ENCODE measurements around the gene RAI1. TPM values are rescaled to one million over a fixed set of nuclear protein-coding genes. Genes with fewer than 3 reads are reported as not detected.

RAI1 gene
- total and polyA plus RNA-seq, 2 of the 13 experiments (the other 11 are each of a cell fraction or from before 2014, with no cell fraction given), result 3.4 to 5.2 TPM

DNA sequence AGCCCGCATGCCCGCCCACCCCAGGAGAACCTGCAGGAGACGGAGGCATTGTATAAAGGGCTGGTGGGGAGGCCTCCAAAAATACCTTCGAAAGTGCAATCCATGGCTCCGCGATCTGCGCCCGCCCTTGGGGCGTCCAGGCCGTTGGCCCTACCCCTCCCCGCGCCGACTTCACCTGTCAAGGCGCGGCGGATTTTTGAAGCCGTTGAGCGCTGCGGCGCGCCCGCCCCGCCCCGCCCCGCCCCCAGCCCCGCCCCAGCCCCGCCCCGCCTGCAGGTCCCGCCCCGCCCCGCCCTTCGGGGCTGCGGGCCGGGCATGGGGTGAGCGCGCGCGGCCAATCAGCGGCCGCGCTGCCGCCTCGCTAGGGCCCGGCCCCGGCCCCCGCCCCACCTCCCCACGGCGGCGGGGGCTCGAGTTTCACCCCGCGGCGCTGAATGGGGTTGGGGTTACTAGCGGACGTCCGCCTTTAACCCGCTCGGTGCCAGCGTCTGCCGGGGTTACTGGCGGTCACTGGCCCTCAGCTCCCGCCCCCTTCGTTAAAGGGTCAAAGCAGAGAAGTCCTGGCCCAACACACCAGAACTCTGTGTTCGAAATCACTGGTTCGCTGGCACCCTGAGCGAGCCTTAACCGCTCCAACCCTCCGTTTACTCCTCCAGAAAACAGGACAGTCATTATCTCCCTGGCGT lies 142.3 kb downstream of the RAI1 start (continued):
- no peak for TF ChIP-seq ZNF549 (CRISPR knock-in tag; IDR thresholded peaks at IDR 0.05)
- peak; percentile 36; the same call in 1 of the 2 replicates for TF ChIP-seq THAP11 (CRISPR knock-in tag; IDR thresholded peaks at IDR 0.05)
- TF ChIP-seq HOXA5 (CRISPR knock-in tag; IDR thresholded peaks at IDR 0.05), result 0 out of 2 replicates have a peak, but pooled peaks have one; percentile 34
- no peak for TF ChIP-seq MIER2 (CRISPR knock-in tag; IDR thresholded peaks at IDR 0.05)
- TF ChIP-seq NR2C2 (CRISPR knock-in tag; IDR thresholded peaks at IDR 0.05; ENCODE audit: borderline replicate concordance), result peak; percentile 48; the same call in 1 of the 2 replicates
- TF ChIP-seq NR1H2 (CRISPR knock-in tag; IDR thresholded peaks at IDR 0.05; ENCODE audit: borderline replicate concordance, low read depth), result peak; percentile 100
- peak; percentile 57 for TF ChIP-seq SRSF1 (optimal IDR thresholded peaks at IDR 0.05; ENCODE audit: low read depth, low read length)
- TF ChIP-seq ZNF609 (CRISPR knock-in tag; IDR thresholded peaks at IDR 0.05; ENCODE audit: borderline replicate concordance), result 0 out of 2 replicates have a peak, but pooled peaks have one; percentile 18
- 0 out of 2 replicates have a peak, but pooled peaks have one; percentile 31 for TF ChIP-seq ZNF747 (CRISPR knock-in tag; IDR thresholded peaks at IDR 0.05; ENCODE audit: borderline replicate concordance)
- TF ChIP-seq HNRNPL (IDR thresholded peaks at IDR 0.05; ENCODE audit: low read depth, low read length), result no peak
- peak; percentile 10; the same call in 1 of the 2 replicates for TF ChIP-seq HNF4G (IDR thresholded peaks at IDR 0.05; ENCODE audit: borderline replicate concordance, low read depth, low read length)
- TF ChIP-seq HNF4G (CRISPR knock-in tag; IDR thresholded peaks at IDR 0.05; ENCODE audit: borderline replicate concordance, low read depth), result no peak
- TF ChIP-seq PHF21A (CRISPR knock-in tag; IDR thresholded peaks at IDR 0.05), result peak; percentile 50; the same call in 1 of the 2 replicates
- TF ChIP-seq HNRNPLL (IDR thresholded peaks at IDR 0.05; ENCODE audit: low read depth, low read length, poor library complexity, severe bottlenecking), result peak; percentile 64
- 0 out of 2 replicates have a peak, but pooled peaks have one; percentile 23 for TF ChIP-seq FOXP4 (CRISPR knock-in tag; IDR thresholded peaks at IDR 0.05)
- 0 out of 4 replicates have a peak, but pooled peaks of 1 of the 2 experiments have one; percentile 44 for TF ChIP-seq KLF16 (CRISPR knock-in tag; IDR thresholded peaks at IDR 0.05)
- TF ChIP-seq KLF15 (CRISPR knock-in tag; IDR thresholded peaks at IDR 0.05; ENCODE audit: borderline replicate concordance), result 0 out of 2 replicates have a peak, but pooled peaks have one; percentile 51
- no peak for TF ChIP-seq ZFYVE20 (CRISPR knock-in tag; IDR thresholded peaks at IDR 0.05; ENCODE audit: borderline replicate concordance, low read depth)
- TF ChIP-seq SOX5 (CRISPR knock-in tag; IDR thresholded peaks at IDR 0.05; ENCODE audit: borderline replicate concordance), result no peak; the same call in 1 of the 2 replicates
- TF ChIP-seq ZSCAN31 (CRISPR knock-in tag; IDR thresholded peaks at IDR 0.05; ENCODE audit: low read depth), result 0 out of 2 replicates have a peak, but pooled peaks have one; percentile 18
- TF ChIP-seq ZMYM4 (CRISPR knock-in tag; IDR thresholded peaks at IDR 0.05), result peak; percentile 20; the same call in 1 of the 2 replicates
- peak; percentile 57 for TF ChIP-seq ZFY (CRISPR knock-in tag; IDR thresholded peaks at IDR 0.05)
- no peak for TF ChIP-seq HOXD1 (CRISPR knock-in tag; IDR thresholded peaks at IDR 0.05)
- TF ChIP-seq POLR2AphosphoS5 (IDR thresholded peaks at IDR 0.05; ENCODE audit: low read depth, low read length), result 0 out of 2 replicates have a peak, but pooled peaks have one; percentile 31

All from HepG2 (cell line).